Activated naive CD4-positive, alpha-beta T cell treated with Interleukin-2 at 50 U/mL for 16 hours (primary cell): ENCODE measurements around the gene RAP1A.
"Not testable (repeated sequence)": the region's sequence is repeated elsewhere in the genome, so short reads cannot be mapped to it uniquely, and the experiment has no call there.

Experiments used
- DNase-seq: peaks from one replicate; pipeline ENCODE4 v3.0.0-alpha.2; 2020

Gene RAP1A

DNA sequence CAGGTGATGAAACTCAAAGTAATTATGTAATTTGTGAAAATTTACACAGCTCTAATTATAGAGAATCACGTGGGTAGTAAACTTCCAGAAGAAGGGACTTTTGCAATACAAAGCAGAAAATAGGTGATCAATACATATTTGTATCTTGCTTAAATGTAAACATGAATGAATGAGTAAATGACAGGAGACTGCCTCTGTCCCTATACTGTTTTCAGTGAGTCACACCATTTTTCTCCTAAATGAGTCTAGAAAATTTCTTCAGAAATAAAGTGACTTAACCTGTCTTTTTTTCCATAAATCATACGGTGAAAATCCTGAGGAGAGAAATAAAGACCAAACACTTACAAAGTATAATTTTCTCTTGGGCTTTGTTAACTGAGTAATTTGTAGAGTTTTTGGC, 11.9 kb downstream of the RAP1A start:
- DNase-seq, result no peak

- DNase-seq, result not testable (repeated sequence)
Measured at GRCh38 chr1:111632771-111633170, 13.2 kb downstream of the RAP1A start.

DNA sequence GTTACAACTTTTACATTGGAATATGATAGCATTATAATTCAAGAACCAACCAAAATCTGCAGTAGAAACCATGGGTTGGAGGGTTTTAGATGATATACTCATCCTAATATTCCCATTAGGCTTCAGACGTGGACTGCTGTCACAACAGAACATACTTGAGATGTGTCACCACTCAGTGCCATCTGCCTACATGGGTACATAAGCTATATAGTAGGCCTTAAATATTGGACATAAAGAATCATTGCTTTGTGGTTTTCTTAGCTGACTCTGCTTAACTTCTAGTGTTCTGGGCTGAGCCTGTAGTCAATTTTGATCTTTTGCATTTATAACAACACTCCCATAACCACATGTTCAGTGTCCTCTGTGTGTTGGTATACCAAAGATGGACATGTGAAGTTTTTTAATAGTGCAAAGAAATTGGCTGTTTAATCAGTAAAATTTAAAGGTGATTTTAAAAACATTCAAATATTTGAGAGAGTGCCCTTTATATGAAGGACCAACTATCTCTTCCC, 14.2 kb downstream of the RAP1A start:
- no peak for DNase-seq

GRCh38 chr1:111635324-111636009, 15.9 kb downstream of the RAP1A start:
- DNase-seq, result no peak

- DNase-seq, result no peak
Measured at GRCh38 chr1:111638320-111638719, 18.7 kb downstream of the RAP1A start.

GRCh38 chr1:111639602-111640198, 20.1 kb downstream of the RAP1A start:
- no peak for DNase-seq

DNA sequence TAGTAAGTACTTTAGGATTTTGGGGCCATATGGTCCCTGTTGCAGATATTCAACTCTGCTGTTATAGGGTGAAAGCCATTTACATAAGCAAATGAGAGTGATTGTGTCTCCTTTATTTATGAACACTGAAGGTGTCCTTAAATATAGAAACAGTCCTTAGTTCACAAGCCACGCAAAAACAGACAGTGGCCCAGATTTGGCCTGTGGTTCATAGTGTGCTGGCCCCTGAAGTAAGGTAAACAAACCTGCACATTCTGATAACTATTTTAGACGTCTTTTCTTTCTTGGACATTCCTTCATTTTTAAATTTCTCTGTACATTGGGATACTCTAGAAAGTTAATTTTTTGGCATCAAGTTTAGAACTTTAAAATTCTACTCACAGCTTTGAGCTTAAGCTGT, 23.5 kb downstream of the RAP1A start:
- DNase-seq, result no peak

DNA sequence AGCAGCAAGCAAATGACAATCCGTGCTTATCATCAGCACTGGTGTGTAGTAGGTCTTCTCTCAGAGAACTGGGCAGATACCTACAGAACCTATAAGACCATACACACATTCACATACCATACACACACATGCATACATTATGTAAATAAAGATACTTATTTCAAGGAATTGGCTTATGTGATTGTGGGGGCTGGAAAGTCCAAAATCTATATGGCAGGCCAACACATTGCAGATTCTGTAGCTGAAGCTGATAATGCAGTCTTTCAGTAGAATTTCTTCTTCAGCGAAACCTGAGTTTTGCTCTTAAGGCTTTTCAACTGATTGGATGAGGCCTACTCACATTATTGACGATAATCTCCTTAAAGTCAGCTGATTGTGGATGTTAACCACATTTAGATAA, 24.1 kb downstream of the RAP1A start:
- DNase-seq, result no peak

DNA sequence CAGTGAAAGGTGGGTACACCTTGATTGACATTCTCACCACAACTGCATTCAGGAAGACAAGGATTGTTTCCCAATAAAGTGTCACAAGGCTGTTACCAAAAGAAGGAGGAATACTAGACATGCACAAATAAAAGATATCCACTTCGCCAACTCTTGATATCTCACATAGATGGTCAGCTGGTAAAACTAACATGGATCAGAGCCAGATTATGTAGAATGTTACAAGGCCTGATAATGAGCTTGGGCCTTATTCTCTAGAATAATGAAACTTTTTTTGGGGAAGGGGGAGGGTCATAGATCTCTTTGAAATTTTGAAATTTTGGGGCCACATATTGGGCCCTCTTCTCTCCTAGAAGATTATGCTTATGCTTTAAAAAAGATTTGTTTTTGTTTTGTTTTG, 24.9 kb downstream of the RAP1A start:
- no peak for DNase-seq

DNA sequence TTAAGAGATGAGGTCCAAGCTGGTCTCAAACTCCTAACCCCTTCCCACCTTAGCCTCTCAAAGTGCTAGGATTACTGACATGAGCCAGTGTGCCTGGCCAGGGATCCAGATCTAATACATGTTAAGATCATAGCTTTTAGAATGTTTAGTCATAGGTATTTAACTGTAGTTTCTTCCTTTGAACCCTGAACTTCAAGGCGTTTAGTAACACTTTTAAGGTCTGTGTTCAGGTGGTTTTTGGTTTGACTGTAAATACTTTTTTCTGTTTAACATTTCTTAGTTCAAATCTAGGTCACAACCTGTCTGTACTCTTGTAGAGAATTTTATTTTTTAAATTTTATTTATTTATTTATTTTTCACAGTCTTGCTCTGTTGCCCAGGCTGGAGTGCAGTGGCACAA, 28.1 kb downstream of the RAP1A start:
- no peak for DNase-seq

GRCh38 chr1:111648806-111649205, 29.2 kb downstream of the RAP1A start:
- no peak for DNase-seq

DNA sequence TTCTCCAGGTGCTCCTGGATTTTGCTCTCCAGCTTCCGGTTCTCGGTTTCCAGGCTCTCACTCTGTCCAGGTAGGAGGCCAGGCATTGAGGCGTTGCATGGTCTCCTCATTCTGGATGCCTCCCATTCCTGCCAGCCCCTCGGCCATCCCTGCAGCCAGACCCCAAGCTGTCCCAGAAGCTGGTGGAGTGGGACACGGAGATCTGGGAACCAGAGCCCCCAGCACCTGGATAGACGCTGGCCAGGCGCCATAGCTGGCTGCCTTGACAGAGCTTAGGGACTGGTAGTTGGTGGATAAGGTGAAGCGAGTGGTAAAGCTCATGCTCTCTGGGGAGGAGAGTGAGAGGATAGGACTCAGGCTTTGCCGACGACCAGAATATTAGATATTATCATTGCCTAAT, 29.6 kb downstream of the RAP1A start:
- no peak for DNase-seq

- no peak for DNase-seq
Measured at GRCh38 chr1:111649648-111650047, 30.1 kb downstream of the RAP1A start.

- no peak for DNase-seq
Measured at GRCh38 chr1:111653709-111654108, 34.1 kb downstream of the RAP1A start.

- DNase-seq, result peak; percentile 23
Measured at GRCh38 chr1:111654839-111655238, 35.2 kb downstream of the RAP1A start.

GRCh38 chr1:111656086-111657017, 36.8 kb downstream of the RAP1A start:
- no peak for DNase-seq

DNA sequence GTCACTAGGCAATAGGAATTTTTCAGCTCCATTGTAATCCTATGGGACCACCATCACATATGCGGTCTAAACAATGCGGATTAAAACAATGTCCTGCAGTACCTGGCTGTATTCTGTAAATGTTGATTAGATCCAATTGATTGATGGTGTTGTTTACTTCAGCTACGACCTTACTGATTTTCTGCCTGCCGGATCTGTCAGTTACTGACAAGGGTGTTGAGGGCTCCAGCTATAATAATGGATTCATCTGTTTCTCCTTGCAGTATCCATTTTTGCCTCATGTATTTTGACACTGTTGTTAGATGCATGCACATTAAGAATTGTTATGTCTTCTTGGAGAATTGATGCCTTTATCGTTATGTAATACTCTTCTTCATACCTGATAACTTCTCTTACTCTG, 39.0 kb downstream of the RAP1A start:
- no peak for DNase-seq

DNA sequence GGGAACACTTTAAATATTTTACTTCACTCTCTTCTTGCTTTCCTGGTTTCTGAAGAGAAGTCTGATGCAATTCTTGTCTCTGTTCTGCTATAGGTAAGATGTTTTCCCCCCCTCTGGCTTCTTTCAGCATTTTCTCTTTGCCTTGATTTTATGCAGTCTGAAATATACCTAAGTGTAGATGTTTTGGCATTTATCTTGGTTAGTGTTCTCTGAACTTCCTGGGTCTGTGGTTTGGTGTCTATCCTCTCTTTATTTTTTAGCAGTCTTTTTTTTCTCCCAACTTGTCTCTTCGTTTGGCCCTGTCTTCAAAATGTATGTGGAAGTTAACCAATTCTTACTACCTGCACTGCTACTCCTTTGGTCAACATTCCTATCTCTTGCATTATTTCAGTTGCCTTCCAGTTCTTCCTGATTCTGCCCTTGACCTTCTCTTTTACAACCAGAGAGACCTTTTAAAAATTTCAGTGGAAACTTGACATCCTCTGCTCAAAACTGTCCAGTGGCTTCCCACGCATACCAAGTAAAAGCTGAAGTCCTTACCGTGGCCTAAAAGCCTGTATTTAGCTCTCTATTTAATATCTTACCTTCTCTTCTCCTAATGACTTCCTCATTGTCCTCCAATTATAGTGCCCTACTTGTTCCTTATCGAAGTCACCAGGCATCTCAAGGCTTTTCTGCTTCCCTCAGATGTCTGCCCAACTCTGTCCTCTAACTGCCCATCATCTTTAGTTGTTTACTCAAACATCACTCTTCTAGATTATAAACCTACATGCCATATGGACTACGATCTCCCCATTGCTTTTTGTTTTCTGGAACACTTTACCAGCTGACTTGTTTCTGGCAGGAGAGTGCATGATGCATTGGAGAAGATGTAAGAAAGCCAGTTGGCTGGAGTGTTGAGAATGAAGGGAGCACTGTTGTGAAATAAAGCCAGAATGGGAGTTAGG, 40.9 kb downstream of the RAP1A start:
- DNase-seq, result no peak

DNA sequence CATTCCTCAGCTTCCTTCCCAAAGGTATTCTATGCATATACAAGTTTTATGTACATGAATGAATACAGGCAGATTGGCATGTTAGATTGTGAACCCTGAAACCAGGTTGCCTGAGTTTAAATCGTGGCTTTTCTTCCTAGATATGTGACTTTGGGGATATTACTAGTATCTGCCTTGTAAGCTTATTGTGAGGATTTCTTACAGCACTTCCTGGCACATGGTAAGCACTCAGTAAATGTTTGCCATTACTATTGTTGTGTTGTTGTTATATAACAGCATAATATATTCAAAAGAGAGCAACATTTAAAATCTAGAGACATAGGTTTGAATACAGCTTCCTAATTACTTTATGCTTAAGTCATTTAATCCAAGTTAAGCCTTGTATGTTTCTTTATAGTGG, 45.1 kb downstream of the RAP1A start:
- no peak for DNase-seq

DNA sequence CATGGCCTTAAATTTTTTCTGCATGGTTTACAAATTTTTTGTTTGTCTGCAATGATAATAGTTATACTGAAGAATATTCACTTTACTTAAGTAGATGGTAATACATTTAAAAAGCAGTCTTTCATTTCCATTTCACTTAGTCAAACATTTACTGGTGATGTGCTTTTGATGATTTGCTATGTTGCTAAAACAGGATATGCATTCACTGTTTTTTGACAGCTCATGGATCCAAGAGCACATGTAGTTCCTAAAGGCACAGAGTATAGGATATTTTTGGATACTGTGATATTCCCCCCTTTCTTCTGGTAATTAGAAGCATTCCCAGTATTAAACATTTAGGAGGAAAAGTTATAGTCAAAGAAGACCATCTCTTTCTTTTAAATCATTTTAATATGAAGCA, 45.9 kb downstream of the RAP1A start:
- no peak for DNase-seq

DNA sequence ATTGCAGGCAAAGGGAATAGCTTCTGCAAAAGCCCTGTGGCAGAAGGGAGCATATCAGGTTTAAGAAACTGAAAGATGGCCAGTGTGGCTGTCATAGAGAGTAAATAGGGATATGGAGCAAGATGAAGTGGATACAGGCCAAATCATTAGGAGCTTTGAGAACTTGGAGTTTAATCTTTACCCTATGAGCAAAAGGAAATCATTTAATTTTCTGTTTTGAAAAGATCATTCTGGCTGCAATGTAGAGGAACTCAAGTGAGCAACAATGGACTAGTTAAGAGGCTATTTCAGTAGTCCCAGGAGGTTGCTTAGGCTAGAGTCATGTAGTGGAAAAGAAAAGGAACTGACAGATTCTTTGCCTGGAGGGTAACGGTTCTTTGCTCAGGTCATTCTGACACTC, 47.2 kb downstream of the RAP1A start:
- no peak for DNase-seq

DNA sequence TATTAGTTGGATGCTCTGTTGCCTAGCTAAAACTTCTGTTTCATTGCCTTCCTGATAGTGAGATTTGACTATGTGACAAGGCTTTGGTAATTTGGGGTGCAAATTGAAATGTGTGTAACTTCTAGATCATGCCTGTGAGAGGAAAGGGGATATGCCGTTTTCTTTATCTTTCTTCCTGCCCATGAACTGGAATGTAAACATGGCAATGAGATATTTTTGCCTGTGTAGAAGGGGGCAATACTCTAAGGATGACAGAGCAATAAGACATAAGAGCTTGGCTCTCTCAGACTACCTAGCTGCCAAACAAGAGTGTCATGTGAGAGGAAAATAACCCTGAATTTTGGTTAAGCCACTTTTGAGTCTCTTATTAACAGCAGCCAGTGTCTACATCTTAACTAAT, 49.7 kb downstream of the RAP1A start:
- no peak for DNase-seq

DNA sequence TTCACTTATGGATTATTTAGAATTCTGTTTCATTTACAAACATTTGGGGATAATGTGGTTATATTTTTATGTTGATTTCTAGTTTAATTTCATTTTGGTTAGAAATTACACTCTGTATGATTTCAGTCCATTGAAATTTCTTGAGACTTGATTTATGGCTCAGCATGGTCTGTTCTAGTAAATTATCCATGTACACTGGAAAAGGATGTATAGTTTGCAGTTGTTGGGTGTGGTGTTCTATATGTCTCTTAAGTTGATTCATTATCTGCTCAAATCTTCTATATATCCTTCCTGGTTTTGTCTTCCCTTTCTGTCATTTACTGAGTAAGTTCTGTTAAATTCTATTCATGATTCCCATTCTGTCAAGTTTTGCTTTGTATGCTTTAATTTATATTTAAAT, 52.3 kb downstream of the RAP1A start:
- DNase-seq, result no peak
